IMR-90 (cell line): ENCODE data around the gene LY6G5C.

ENCODE experiments used
- BHLHE40 ChIP-seq: fragments of 150-350 bp; IDR thresholded peaks from 2 replicates; pipeline ENCODE4 v1.6.1; 2016; ENCODE audit warnings: mild to moderate bottlenecking, low read depth, low read length
- CEBPB ChIP-seq: IDR thresholded peaks from 2 replicates; pipeline ENCODE4 v1.6.1; 2012; ENCODE audit warnings: low read depth, low read length, improper control_type of control experiment
- CHD1 ChIP-seq: IDR thresholded peaks from 2 replicates; pipeline ENCODE4 v1.6.1; 2012; ENCODE audit warnings: low read depth, low read length, improper control_type of control experiment
- MAFK ChIP-seq: IDR thresholded peaks from 2 replicates; pipeline ENCODE4 v1.6.1; 2012; ENCODE audit warnings: low read depth, low read length, improper control_type of control experiment
- MAZ ChIP-seq: IDR thresholded peaks from 2 replicates; pipeline ENCODE4 v1.6.1; 2012; ENCODE audit warnings: low read depth, mild to moderate bottlenecking, low read length, improper control_type of control experiment, moderate library complexity, borderline replicate concordance
- MXI1 ChIP-seq: IDR thresholded peaks from 2 replicates; pipeline ENCODE4 v1.6.1; 2012; ENCODE audit warnings: low read depth, mild to moderate bottlenecking, low read length, moderate library complexity, borderline replicate concordance
- NFE2L2 ChIP-seq: fragments of 150-350 bp; IDR thresholded peaks from 2 replicates; pipeline ENCODE4 v1.6.1; 2016; ENCODE audit warnings: low read depth, mild to moderate bottlenecking, low read length
- POLR2A ChIP-seq: IDR thresholded peaks from 2 replicates; pipeline ENCODE4 v1.6.1; 2012; ENCODE audit warnings: mild to moderate bottlenecking, low read depth, low read length
- RAD21 ChIP-seq: IDR thresholded peaks from 2 replicates; pipeline ENCODE4 v1.6.1; 2012; ENCODE audit warnings: low read length, improper control_type of control experiment
- RFX5 ChIP-seq: IDR thresholded peaks from 2 replicates; pipeline ENCODE4 v1.8.0; 2012; ENCODE audit warnings: low read depth, mild to moderate bottlenecking, low read length, moderate library complexity
- SMC3 ChIP-seq: fragments of 150-350 bp; IDR thresholded peaks from 2 replicates; pipeline ENCODE4 v1.6.1; 2016; ENCODE audit warnings: low read depth, mild to moderate bottlenecking, antibody characterized with exemption, low read length, moderate library complexity
- TF ChIP-seq, protein P1 (sequence below): conservative IDR thresholded peaks from 2 replicates; pipeline ENCODE4 v1.5.1; 2012; ENCODE audit warnings: mild to moderate bottlenecking, low read depth, low read length, improper control_type of control experiment
- TF ChIP-seq, protein P2 (sequence below): fragments of 150-350 bp; IDR thresholded peaks from 2 replicates; pipeline ENCODE4 v1.6.1; 2016; ENCODE audit warnings: low read depth, mild to moderate bottlenecking, low read length, moderate library complexity, borderline replicate concordance
- TF ChIP-seq, protein P3 (sequence below): fragments of 150-350 bp; IDR thresholded peaks from 2 replicates; pipeline ENCODE4 v1.6.1; 2017; ENCODE audit warnings: mild to moderate bottlenecking, antibody characterized with exemption, low read length, low read depth

DNA sequence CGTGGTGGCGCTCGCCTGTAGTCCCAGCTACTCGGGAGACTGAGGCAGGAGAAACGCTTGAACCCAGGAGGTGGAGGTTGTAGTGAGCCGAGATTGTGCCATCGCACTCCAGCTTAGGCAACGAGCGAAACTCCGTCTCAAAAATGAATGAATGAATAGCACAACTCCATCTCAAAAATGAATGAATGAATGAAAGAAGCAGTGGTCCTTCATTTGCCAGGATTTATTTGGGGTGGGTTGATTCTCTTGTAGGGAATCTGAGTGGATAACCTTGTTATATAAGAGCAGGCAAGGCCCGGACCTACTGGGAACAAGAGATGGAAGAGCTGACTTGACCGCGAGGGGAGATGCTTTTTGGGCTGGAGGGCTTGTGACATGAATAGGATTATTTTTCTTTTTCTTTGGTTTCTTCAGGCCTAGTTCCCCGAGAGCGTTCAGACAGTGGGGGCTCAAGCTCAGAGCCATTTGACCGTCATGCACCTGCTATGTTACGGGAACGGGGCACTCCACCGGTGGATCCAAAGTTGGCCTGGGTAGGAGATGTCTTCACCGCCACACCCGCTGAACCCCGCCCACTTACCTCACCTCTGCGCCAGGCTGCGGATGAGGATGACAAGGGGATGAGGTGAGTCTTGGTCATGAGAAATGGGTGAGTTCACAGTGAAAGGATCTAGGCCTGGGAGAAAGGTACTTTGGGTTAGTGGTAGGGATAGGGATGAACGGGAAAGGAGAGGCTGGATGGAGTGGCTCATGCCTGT, 50.5 kb downstream of the LY6G5C start:
- TF ChIP-seq POLR2A, result no peak
- TF ChIP-seq, protein P1, sequence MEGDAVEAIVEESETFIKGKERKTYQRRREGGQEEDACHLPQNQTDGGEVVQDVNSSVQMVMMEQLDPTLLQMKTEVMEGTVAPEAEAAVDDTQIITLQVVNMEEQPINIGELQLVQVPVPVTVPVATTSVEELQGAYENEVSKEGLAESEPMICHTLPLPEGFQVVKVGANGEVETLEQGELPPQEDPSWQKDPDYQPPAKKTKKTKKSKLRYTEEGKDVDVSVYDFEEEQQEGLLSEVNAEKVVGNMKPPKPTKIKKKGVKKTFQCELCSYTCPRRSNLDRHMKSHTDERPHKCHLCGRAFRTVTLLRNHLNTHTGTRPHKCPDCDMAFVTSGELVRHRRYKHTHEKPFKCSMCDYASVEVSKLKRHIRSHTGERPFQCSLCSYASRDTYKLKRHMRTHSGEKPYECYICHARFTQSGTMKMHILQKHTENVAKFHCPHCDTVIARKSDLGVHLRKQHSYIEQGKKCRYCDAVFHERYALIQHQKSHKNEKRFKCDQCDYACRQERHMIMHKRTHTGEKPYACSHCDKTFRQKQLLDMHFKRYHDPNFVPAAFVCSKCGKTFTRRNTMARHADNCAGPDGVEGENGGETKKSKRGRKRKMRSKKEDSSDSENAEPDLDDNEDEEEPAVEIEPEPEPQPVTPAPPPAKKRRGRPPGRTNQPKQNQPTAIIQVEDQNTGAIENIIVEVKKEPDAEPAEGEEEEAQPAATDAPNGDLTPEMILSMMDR, result no peak
- no peak for TF ChIP-seq CEBPB
- no peak for TF ChIP-seq MXI1
- no peak for TF ChIP-seq MAFK
- no peak for TF ChIP-seq BHLHE40
- TF ChIP-seq, protein P2, sequence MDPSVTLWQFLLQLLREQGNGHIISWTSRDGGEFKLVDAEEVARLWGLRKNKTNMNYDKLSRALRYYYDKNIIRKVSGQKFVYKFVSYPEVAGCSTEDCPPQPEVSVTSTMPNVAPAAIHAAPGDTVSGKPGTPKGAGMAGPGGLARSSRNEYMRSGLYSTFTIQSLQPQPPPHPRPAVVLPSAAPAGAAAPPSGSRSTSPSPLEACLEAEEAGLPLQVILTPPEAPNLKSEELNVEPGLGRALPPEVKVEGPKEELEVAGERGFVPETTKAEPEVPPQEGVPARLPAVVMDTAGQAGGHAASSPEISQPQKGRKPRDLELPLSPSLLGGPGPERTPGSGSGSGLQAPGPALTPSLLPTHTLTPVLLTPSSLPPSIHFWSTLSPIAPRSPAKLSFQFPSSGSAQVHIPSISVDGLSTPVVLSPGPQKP, result no peak
- TF ChIP-seq RAD21, result no peak
- TF ChIP-seq, protein P3, sequence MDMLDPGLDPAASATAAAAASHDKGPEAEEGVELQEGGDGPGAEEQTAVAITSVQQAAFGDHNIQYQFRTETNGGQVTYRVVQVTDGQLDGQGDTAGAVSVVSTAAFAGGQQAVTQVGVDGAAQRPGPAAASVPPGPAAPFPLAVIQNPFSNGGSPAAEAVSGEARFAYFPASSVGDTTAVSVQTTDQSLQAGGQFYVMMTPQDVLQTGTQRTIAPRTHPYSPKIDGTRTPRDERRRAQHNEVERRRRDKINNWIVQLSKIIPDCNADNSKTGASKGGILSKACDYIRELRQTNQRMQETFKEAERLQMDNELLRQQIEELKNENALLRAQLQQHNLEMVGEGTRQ, result no peak
- no peak for TF ChIP-seq MAZ
- no peak for TF ChIP-seq RFX5
- no peak for TF ChIP-seq SMC3
- no peak for TF ChIP-seq CHD1
- TF ChIP-seq NFE2L2, result no peak
